Anterior cingulate cortex (tissue), 58 donors: Measurements from ENCODE around the gene DCAF7.

Experiments used
- DNase-seq, 58 donors: peaks; one replicate each; lab custom pipeline; 2025; lab: John Stamatoyannopoulos, UW

Gene DCAF7

GRCh38 chr17:63542942-63543821 lies 7.1 kb upstream of the DCAF7 start:
- no peak for DNase-seq

DNA sequence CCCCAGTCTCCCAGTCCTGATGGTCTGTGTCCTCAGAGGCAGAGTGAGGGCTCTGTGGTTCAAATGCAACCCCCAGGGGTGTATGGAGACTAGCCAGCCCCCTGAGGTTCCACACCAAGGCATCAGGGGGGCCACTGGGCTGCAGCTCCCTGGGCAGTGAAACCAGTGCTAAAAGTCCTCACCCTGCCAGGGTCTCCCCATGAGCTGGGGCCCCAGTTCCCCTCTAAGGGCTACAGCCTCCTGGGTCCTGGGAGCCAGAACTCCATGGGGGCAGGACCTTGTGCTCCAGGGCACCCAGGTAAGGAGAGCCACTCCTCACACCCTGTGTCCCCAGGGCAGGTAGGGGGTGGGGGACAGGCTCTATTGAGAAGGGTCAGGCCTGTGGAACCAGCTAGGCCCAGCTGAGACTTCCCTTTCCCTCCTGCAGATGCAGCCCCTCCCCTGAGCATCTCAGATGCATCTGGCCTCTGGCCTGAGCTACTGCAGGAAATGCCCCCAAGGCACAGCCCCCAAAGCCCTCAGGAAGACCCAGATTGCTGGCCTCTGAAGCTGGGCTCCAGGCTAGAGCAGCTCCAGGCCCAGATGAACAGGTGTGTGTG lies 6.4 kb upstream of the DCAF7 start:
- DNase-seq = no peak

DNA sequence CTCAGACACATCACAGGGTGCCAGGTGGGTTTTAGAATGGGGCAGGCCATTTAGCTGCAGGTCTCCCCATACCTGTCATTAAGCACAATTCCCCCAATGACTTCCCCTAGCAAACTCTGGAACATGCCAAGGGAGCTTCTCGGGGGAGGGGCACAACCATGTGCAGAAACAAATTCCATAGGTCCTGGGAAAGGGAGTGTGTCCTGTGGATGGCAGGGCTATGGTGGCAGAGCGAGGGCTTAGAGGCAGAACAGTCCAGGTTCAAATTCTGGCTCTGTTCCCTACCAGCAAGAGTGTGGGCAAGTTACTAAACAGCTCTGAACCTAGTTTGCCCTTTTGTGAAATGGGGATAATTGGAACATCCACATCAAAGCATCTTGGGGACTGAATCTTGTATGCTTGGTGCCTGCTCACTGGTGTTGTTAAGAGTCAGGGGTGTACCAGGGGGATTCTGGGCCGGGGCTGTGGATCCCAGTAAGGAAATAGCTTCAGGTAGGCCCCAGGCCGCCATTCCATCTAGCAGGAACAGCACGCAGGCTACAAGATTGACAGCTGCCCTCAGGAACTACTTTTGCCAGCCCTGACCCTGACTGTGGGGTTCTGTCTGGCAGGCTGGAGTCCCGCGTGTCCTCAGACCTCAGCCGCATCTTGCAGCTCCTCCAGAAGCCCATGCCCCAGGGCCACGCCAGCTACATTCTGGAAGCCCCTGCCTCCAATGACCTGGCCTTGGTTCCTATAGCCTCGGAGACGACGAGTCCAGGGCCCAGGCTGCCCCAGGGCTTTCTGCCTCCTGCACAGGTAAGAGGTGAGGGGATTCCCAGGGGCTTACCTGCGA lies 5.6 kb upstream of the DCAF7 start:
- no peak for DNase-seq

DNA sequence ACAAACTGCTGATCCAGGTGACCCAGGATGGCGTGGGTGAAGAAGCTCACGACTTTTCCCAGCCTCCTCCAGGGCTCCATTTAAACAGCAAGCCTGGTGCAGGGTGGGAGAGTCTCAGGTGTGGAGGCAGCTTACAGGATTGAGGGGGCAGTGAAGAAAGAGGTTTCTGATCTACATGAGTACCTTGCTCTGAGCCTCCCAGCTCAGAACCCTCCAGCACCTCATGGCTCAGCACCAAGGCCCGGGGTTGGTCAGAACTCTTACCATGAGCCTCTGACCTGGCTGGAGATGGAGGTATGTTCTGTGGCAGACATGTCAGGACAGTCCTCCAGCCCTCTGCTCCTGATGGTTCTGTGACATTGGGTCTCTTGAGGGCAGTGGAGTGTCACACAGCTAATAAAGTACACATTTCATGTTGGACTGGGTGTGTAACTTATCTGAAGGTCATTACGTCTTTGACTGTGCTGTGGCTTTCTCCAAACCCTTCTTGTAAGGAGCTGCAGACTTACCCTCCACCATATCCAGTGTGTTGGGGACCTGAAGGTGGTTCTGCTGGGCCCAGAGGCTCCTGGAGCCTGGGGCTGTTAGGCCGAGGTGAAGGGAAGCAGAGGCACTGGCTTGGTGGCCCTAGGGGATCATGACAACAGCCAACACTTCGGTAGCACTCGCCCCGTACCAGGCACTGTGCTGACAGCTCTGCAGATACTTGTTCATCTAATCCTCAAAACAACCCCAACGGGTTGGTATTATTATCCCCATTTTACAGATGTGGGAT lies 3.8 kb upstream of the DCAF7 start:
- DNase-seq = no peak

GRCh38 chr17:63547083-63547523 lies 3.2 kb upstream of the DCAF7 start:
- no peak for DNase-seq

GRCh38 chr17:63549289-63549945 lies 860 bp upstream of the DCAF7 start:
- DNase-seq = peak in 6 of 58 donors; percentile 34 to 63 (median 54)

DNA sequence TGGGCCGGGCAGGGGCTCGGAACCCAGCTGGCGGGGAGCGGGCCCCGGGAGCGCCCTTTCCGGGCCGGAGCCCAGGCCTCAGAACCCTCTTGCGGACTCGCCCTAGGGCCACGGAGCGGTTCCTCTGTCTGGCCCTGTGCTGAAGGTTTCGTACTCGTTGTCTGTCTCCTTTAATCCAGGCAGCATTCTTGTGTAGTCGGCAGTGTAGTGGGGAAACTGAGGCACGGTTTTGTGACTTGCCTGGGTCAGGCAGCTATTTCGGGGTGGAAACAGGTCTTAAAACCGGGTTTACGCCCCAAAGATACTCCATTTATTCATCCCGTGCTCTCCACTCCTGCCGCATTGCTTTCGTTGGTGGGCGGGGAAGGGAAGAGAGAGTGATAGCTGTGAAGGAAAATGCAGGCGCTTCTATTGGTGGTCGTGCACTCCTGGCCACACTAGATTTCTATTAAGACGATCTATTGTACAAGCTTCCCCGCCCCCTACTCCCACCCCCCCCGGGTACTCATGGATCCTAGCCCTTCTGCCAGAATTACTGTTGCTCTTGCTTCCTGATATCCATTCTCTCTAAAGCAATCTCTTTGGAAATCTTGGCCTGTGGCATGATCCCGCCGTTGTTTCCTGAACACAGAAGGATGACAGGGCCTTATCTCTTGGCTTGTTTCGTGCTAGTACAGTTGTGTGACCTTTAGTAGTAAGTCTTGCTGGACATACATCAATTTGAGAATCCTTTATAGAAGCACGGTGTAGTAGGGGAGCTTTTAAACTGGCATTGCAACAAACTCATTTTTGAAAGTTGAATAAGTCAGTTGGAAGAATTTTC lies 751 bp downstream of the DCAF7 start:
- DNase-seq = peak in 3 of 58 donors; percentile 12 to 57 (median 26)

GRCh38 chr17:63552211-63552610 lies 1.9 kb downstream of the DCAF7 start:
- DNase-seq = no peak

GRCh38 chr17:63555500-63556156 lies 5.4 kb downstream of the DCAF7 start:
- no peak for DNase-seq

DNA sequence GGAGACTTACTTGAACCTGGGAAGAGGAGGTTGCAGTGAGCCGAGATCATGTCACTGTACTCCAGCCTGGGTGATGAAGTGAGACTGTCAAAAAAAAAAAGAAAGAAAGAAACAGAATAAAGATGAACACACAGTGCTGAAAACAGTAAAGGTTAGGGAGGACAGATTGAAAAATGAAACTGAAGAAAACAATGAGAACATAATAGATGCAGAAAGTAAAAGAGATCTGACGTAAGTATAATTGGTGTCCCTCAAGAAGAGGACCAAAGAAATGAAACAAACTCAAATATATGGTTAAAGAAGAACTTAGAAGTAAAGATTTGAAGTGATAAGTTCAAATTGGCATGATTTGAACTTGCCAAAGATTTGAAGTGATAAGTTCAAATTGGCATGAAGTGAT lies 7.1 kb downstream of the DCAF7 start:
- no peak for DNase-seq

DNA sequence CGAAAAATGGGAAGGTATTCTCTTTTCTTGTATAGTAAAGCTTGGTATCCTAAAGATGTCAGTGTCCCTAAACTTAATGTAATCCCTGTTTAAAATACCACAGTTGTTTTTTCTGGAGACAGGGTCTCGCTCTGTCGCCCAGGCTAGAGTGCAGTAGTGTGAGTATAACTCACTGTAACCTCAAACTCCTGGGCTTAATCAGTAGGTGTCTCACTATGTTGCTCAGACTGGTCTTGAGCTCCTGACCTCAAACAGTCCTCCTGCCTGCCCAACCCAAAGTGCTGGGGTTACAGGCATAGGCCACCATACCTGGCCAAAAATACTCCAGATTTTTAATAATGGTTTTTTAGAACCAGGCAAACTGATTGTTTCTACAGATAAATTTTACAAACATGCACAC lies 8.2 kb downstream of the DCAF7 start:
- DNase-seq = no peak

GRCh38 chr17:63561819-63562218 lies 11.5 kb downstream of the DCAF7 start:
- DNase-seq = no peak

GRCh38 chr17:63563339-63563738 lies 13.1 kb downstream of the DCAF7 start:
- no peak for DNase-seq

DNA sequence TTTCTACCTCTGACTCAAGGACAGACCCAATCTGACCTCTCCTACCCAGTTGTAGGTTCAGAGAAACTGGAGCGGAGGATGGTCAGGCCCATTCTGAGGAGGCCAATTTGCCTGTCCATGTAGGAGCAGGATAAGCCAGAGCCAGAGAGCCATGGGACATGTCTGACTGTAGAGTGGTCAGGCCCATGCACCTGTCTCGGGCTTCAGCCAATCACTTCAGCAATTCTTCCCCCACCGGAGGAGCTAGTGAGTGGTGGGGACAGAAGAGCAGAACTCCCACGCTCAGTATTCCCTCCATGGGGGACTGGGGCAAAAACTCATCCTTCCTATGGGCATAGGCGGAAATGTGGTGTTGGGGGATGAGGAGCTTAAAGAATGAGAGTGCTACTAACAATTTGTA lies 14.3 kb downstream of the DCAF7 start:
- DNase-seq = no peak

GRCh38 chr17:63567229-63567628 lies 17.0 kb downstream of the DCAF7 start:
- DNase-seq = no peak

GRCh38 chr17:63568563-63568962 lies 18.3 kb downstream of the DCAF7 start:
- no peak for DNase-seq

GRCh38 chr17:63571632-63572310 lies 21.5 kb downstream of the DCAF7 start:
- no peak for DNase-seq

DNA sequence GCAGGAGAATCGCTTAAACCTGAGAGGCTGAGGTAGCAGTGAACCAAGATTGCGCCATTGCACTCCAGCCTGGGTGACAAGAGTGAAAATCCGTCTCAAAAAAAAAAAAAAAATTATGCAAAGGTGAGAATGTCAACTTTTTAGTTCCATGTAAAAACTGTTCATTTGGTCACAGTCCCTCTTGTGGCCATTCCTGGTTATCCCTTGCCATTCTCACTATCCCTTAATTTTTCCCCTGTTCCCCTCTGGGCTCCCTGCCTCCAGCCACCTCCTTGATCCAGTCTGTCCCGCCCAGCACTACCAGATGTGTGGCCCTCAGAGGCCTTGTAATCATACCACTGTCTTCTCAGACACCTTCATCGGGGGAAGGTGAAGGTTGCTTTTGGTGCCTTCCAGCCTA lies 23.4 kb downstream of the DCAF7 start:
- no peak for DNase-seq
